ENCODE measurements around the gene HPCAL1.
"Not testable (repeated sequence)": the region's sequence is repeated elsewhere in the genome, so short reads cannot be mapped to it uniquely, and the experiment has no call there.

The HPCAL1 gene

GRCh38 chr2:10302479-10303180 is at the start of gene HPCAL1:
Gene HPCAL1 (plus strand): TSS chr2:10302904. CDS start chr2:10419758, 116,854 bp downstream.
- DNase-seq = no peak

- no peak for DNase-seq
Measured at GRCh38 chr2:10253596-10254372, 48.9 kb upstream of the HPCAL1 start.

GRCh38 chr2:10254373-10255188 is 48.1 kb upstream of the HPCAL1 start:
- DNase-seq = no peak

- DNase-seq = no peak
Measured at GRCh38 chr2:10255189-10256030, 47.3 kb upstream of the HPCAL1 start.

GRCh38 chr2:10256031-10256514 is 46.6 kb upstream of the HPCAL1 start:
- DNase-seq = no peak

- no peak for DNase-seq
Measured at GRCh38 chr2:10256515-10257031, 46.1 kb upstream of the HPCAL1 start.

- no peak for DNase-seq
Measured at GRCh38 chr2:10257036-10257435, 45.7 kb upstream of the HPCAL1 start.

- no peak for DNase-seq
Measured at GRCh38 chr2:10257500-10258147, 45.1 kb upstream of the HPCAL1 start.

GRCh38 chr2:10258326-10258725 is 44.4 kb upstream of the HPCAL1 start:
- DNase-seq = no peak

GRCh38 chr2:10258726-10259125 is 44.0 kb upstream of the HPCAL1 start:
- no peak for DNase-seq

GRCh38 chr2:10260130-10260529 is 42.6 kb upstream of the HPCAL1 start:
- no peak for DNase-seq

GRCh38 chr2:10263526-10263925 is 39.2 kb upstream of the HPCAL1 start:
- DNase-seq = not testable (repeated sequence)

GRCh38 chr2:10264506-10265328 is 38.0 kb upstream of the HPCAL1 start:
- no peak for DNase-seq

- no peak for DNase-seq
Measured at GRCh38 chr2:10265329-10266132, 37.2 kb upstream of the HPCAL1 start.

- DNase-seq = no peak
Measured at GRCh38 chr2:10266133-10266620, 36.5 kb upstream of the HPCAL1 start.

GRCh38 chr2:10267036-10267435 is 35.7 kb upstream of the HPCAL1 start:
- DNase-seq = no peak

- DNase-seq = no peak
Measured at GRCh38 chr2:10267551-10268465, 34.9 kb upstream of the HPCAL1 start.

GRCh38 chr2:10269291-10269690 is 33.4 kb upstream of the HPCAL1 start:
- DNase-seq = no peak

Data from SIG-M5 (cell line).